Measurements from ENCODE around the gene LARGE1. TPM values are rescaled to one million over a fixed set of nuclear protein-coding genes. Genes with fewer than 3 reads are reported as not detected.

LARGE1 gene
- total RNA-seq, 1 donor from 2014 or later, result 2.4 TPM

DNA sequence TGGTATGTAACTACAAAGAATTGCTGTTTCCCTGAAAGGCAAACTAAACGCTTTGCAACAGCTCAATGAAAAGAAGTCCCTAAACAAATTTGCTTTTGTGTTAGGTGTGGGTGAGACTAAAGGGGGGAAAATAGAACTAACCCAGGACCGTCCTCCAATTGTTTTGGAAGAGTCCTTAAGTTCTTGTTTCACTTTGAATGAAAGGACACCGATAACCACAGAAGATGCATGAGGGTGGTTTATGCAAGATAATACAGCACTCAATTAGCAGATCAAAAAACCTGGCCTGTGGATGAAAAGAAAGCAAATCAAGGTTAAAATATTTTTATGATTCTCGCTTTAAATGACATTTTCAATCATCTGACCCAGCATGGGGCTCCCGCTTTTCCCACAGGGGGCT, 557.6 kb downstream of the LARGE1 start:
- no peak for FAIRE-seq
- DNase-seq (ENCODE audit: low read depth), result no peak
- TF ChIP-seq, protein P1, sequence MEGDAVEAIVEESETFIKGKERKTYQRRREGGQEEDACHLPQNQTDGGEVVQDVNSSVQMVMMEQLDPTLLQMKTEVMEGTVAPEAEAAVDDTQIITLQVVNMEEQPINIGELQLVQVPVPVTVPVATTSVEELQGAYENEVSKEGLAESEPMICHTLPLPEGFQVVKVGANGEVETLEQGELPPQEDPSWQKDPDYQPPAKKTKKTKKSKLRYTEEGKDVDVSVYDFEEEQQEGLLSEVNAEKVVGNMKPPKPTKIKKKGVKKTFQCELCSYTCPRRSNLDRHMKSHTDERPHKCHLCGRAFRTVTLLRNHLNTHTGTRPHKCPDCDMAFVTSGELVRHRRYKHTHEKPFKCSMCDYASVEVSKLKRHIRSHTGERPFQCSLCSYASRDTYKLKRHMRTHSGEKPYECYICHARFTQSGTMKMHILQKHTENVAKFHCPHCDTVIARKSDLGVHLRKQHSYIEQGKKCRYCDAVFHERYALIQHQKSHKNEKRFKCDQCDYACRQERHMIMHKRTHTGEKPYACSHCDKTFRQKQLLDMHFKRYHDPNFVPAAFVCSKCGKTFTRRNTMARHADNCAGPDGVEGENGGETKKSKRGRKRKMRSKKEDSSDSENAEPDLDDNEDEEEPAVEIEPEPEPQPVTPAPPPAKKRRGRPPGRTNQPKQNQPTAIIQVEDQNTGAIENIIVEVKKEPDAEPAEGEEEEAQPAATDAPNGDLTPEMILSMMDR (IDR thresholded peaks at IDR 0.05; ENCODE audit: insufficient read depth, low read length, severe bottlenecking), result no peak
- Histone ChIP-seq H3K4me3 (ENCODE audit: low read depth, low read length) (no peak overlapping the region), H3K36me3 (ENCODE audit: control insufficient read depth, insufficient read depth, low read length) (no peaks in the 10 kb centered on the region), H3K27me3 (ENCODE audit: control insufficient read depth, insufficient read depth, low read length) (no peaks in the 10 kb centered on the region)

DNA sequence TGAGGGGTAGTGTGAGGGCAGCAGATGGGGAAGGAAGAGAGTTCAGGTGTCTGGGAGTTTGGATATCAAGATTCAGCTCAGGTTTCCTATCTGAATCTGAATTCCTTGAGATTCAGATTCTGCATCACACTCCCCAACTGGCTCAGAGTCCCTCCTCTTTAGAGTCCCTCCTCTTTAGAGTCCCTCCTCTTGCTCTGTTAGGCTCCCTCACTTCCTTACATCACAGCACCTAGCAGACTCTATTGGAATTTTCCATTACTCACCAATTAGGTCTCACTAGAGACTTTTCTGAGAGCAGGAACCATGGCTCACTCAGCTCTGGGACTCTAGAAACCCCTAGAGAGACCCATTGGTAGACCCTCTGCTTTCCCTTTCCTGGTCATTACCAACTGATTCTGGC, 558.7 kb downstream of the LARGE1 start:
- TF ChIP-seq, protein P1 (IDR thresholded peaks at IDR 0.05; ENCODE audit: insufficient read depth, low read length, severe bottlenecking), result no peak
- no peaks in the 10 kb centered on the region for H3K36me3 ChIP-seq (ENCODE audit: control insufficient read depth, insufficient read depth, low read length)
- DNase-seq (ENCODE audit: low read depth) (peak; percentile 29), FAIRE-seq (peak; percentile 50)
- no peak overlapping the region for H3K4me3 ChIP-seq (ENCODE audit: low read depth, low read length)
- no peaks in the 10 kb centered on the region for H3K27me3 ChIP-seq (ENCODE audit: control insufficient read depth, insufficient read depth, low read length)

DNA sequence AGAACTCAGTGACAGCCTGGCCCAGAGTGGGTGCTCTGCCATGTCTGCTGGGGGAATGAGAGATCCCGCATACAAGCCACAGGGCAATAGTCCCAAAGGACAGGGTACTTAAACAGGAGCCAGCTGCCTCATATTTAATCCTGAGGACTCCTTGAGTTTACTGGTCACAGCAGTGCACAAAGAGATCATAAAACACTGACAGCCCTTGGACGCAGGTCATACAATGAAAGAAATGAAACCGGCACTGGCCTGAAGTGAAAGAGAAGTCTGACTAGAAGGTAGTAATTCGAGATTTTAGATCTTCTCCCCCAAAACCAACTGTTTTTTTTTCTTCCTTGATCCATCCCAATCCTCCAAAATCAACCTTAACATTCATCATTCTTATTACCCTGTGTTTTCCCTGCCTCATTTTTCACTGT, 562.3 kb downstream of the LARGE1 start:
- DNase-seq (ENCODE audit: low read depth) (no peak), FAIRE-seq (no peak)
- Histone ChIP-seq H3K36me3 (ENCODE audit: control insufficient read depth, insufficient read depth, low read length) (no peaks in the 10 kb centered on the region), H3K4me3 (ENCODE audit: low read depth, low read length) (no peak overlapping the region), H3K27me3 (ENCODE audit: control insufficient read depth, insufficient read depth, low read length) (no peaks in the 10 kb centered on the region)
- TF ChIP-seq, protein P1 (IDR thresholded peaks at IDR 0.05; ENCODE audit: insufficient read depth, low read length, severe bottlenecking), result no peak

DNA sequence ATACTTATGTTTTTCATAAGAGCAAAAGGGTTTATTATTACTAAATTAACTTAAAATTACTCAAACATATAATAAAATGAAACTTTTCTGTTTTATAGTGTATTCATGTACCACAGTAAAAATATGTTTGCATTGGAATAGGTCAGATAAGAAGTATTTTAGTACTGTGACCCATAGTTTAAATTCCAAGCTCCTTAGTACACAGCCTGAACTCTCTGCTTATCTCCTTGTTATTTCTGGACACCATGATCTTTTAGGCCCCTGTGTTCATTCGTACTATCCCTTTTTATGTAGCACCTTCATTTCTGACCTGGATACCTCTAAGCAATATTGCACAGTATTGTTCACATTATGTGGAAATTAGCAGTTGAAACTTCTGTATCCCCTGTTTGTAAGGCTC, 565.3 kb downstream of the LARGE1 start:
- H3K36me3 ChIP-seq (ENCODE audit: control insufficient read depth, insufficient read depth, low read length), result no peaks in the 10 kb centered on the region
- TF ChIP-seq, protein P1 (IDR thresholded peaks at IDR 0.05; ENCODE audit: insufficient read depth, low read length, severe bottlenecking), result no peak
- FAIRE-seq (no peak), DNase-seq (ENCODE audit: low read depth) (no peak)
- H3K4me3 ChIP-seq (ENCODE audit: low read depth, low read length), result no peak overlapping the region
- no peaks in the 10 kb centered on the region for H3K27me3 ChIP-seq (ENCODE audit: control insufficient read depth, insufficient read depth, low read length)

DNA sequence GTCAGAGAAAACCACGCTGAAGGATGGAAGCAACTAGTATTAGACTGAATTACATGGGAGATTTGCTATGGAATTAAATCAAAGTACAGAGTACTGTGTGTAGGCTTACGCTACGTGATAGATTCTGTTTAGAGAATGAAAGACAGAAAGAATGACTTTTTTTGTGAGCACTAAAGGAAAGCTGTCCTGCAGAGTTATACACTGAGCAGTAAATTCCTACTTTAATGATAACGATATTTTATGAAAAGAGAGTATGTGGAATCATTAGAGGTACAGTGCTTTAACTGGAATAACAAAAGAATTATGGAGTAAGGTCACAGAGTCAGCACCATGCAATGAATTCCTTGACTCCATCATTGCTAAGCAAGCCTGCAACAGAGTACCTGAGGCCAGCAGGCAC, 566.8 kb downstream of the LARGE1 start:
- no peaks in the 10 kb centered on the region for H3K36me3 ChIP-seq (ENCODE audit: control insufficient read depth, insufficient read depth, low read length)
- no peak for DNase-seq (ENCODE audit: low read depth)
- no peak overlapping the region for H3K4me3 ChIP-seq (ENCODE audit: low read depth, low read length)
- FAIRE-seq, result no peak
- H3K27me3 ChIP-seq (ENCODE audit: control insufficient read depth, insufficient read depth, low read length), result no peaks in the 10 kb centered on the region
- TF ChIP-seq, protein P1 (IDR thresholded peaks at IDR 0.05; ENCODE audit: insufficient read depth, low read length, severe bottlenecking), result no peak

DNA sequence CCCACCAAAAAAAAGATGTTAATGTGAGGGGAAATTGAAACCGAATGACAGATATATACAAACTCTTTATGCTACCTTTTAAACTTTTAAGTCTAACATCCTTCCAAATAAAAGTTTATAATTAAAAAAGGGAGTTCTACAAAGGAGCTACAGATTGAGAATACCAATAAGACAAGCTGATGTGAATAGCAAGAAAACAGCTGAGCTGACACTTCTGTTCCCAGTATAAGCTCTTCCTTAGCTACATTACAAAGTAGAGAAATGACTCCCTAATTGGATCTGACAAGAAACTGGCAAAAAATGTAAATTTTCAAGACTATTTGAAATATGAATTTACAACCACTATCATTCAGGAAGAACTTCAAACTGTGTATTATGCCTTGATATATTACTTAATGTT, 567.5 kb downstream of the LARGE1 start:
- DNase-seq (ENCODE audit: low read depth) (no peak), FAIRE-seq (no peak)
- Histone ChIP-seq H3K27me3 (ENCODE audit: control insufficient read depth, insufficient read depth, low read length) (no peaks in the 10 kb centered on the region), H3K4me3 (ENCODE audit: low read depth, low read length) (no peak overlapping the region), H3K36me3 (ENCODE audit: control insufficient read depth, insufficient read depth, low read length) (no peaks in the 10 kb centered on the region)
- TF ChIP-seq, protein P1 (IDR thresholded peaks at IDR 0.05; ENCODE audit: insufficient read depth, low read length, severe bottlenecking), result no peak
